Activated T-helper 1 cell treated with Interleukin-2 at 50 U/mL for 16 hours (primary cell): ENCODE data around the gene SUGP2.
"Not testable (repeated sequence)": the region's sequence is repeated elsewhere in the genome, so short reads cannot be mapped to it uniquely, and the experiment has no call there.

Source experiments
- DNase-seq: peaks from one replicate; pipeline ENCODE4 v3.0.0-alpha.2; 2020; ENCODE audit warnings: low read depth

The SUGP2 gene

GRCh38 chr19:19031891-19032290, 1.4 kb downstream of the SUGP2 start:
- no peak for DNase-seq

- no peak for DNase-seq
Observed at GRCh38 chr19:19028526-19028925, 4.8 kb downstream of the SUGP2 start.

- no peak for DNase-seq
Observed at GRCh38 chr19:19027228-19027627, 6.1 kb downstream of the SUGP2 start.

GRCh38 chr19:19026299-19026971, 6.9 kb downstream of the SUGP2 start:
- DNase-seq = no peak

GRCh38 chr19:19025861-19026260, 7.5 kb downstream of the SUGP2 start:
- no peak for DNase-seq

- not testable (repeated sequence) for DNase-seq
Observed at GRCh38 chr19:19023376-19023775, 9.9 kb downstream of the SUGP2 start.

GRCh38 chr19:19022380-19022961, 10.8 kb downstream of the SUGP2 start:
- no peak for DNase-seq

GRCh38 chr19:19021115-19021514, 12.2 kb downstream of the SUGP2 start:
- DNase-seq = no peak

GRCh38 chr19:19010551-19010950, 22.8 kb downstream of the SUGP2 start:
- no peak for DNase-seq

- DNase-seq = no peak
Observed at GRCh38 chr19:19009951-19010350, 23.4 kb downstream of the SUGP2 start.

- no peak for DNase-seq
Observed at GRCh38 chr19:19006213-19006612, 27.1 kb downstream of the SUGP2 start.

GRCh38 chr19:19004144-19004543, 29.2 kb downstream of the SUGP2 start:
- DNase-seq = no peak

- DNase-seq = no peak
Observed at GRCh38 chr19:18999896-19000620, 33.3 kb downstream of the SUGP2 start.

- no peak for DNase-seq
Observed at GRCh38 chr19:18999016-18999758, 34.1 kb downstream of the SUGP2 start.

- no peak for DNase-seq
Observed at GRCh38 chr19:18998276-18998675, 35.0 kb downstream of the SUGP2 start.

- no peak for DNase-seq
Observed at GRCh38 chr19:18996796-18997394, 36.4 kb downstream of the SUGP2 start.

GRCh38 chr19:18996351-18996750, 37.0 kb downstream of the SUGP2 start:
- no peak for DNase-seq

- no peak for DNase-seq
Observed at GRCh38 chr19:18995804-18996241, 37.5 kb downstream of the SUGP2 start.

- DNase-seq = no peak
Observed at GRCh38 chr19:18993115-18993514, 40.2 kb downstream of the SUGP2 start.

- no peak for DNase-seq
Observed at GRCh38 chr19:18992696-18993095, 40.6 kb downstream of the SUGP2 start.

GRCh38 chr19:18991468-18991867, 41.8 kb downstream of the SUGP2 start:
- no peak for DNase-seq

- DNase-seq = no peak
Observed at GRCh38 chr19:18991006-18991405, 42.3 kb downstream of the SUGP2 start.
